T follicular helper cell (primary cell): ENCODE data around the gene ZNF229.
"Not testable (repeated sequence)": the region's sequence is repeated elsewhere in the genome, so short reads cannot be mapped to it uniquely, and the experiment has no call there.

Experiments
- DNase-seq: peaks from one replicate; pipeline ENCODE4 v3.0.0-alpha.2; 2020; ENCODE audit warnings: low read depth
- total RNA-seq, 2 experiments: gene quantifications; one replicate each; lab custom pipeline; 2026; lab: John Stamatoyannopoulos, UW

The ZNF229 gene
- 0.30 to 0.61 reads per million in 2 experiments for total RNA-seq

DNA sequence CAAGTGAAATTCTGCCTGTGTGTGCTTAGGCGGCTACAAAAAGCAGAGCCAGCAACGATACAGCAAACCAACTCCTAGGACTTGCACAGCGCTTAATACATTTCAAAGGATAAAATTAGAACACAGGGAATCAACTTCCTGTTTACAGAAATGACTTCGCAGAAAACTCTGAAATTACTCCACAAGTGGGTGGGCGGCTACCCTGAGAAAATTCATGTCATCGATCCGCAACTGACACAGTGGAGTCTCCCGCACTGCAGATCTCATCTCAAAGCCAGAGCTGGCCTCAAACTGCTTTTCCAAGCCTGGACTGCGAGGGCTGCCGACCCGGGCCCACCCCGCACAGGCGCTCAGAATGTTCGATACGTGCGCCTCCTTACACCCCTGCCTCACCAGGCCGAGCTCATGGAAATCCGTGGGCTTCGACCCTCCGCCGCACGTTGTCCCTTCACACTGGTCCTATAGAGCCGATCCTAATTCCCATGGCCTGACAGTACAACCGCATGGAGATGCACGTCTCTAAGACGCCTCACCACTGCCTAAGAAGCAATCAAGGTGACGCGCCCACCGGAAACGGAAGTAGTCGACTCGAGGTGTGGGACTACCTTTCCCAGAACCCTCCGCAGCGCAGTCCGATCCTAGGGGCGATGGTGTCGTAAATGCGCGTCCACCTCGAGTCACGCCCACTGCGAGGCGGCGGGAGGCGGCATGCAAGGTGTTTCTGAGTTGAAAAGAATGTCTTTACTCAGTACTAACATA is at the start of gene ZNF229:
Gene ZNF229 (minus strand): TSS at position 557 of the 759 bp plus-strand sequence. CDS start 5,625 bp downstream, outside the sequence.
- peak; percentile 43 for DNase-seq

DNA sequence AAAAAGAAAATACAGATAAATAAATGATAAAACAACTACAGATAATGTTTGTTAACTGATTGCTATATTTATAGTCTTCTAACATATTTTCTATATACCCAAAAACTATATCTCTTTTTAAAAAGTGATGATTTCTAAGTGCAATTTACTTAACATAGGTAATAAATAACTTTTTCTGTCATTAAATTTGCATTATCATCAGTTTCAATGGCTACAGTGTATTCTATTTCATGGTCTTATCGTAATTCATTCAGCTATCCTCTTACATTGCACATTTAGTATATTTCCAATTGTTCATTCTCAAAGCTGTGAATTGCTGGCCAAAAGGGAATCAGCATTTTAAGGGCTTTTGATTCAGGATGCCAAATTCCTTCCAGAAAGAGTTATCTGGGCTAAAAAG is 48.4 kb upstream of the ZNF229 start:
- no peak for DNase-seq

DNA sequence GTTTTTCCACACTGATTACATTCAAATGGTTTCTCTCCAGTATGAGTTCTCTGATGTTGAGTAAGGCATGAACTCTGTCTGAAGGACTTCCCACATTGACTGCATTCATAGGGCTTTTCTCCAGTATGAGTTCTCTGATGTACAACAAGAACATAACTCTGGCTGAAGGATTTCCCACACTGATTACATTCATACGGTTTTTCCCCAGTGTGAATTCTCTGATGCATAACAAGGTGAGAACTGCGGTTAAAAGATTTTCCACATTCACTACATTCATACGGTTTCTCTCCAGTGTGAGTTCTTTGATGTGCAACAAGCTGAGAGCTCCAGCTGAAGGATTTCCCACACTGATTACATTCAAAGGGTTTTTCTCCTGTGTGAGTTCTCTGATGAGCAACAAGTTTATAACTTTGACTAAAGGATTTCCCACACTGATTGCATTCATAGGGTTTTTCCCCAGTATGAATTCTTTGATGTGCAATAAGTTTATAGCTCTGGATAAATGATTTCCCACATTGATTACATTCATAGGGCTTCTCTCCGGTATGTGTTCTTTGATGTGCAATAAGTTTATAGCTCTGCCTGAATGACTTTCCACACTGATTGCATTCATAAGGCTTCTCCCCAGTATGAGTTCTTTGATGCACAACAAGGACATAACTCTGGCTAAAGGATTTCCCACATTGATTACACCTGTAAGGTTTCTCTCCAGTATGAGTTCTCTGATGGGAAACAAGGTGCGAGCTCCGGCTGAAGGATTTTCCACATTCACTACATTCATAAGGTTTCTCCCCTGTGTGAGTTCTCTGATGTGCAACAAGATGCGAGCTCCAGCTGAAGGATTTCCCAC is 28.5 kb upstream of the ZNF229 start:
- no peak for DNase-seq

DNA sequence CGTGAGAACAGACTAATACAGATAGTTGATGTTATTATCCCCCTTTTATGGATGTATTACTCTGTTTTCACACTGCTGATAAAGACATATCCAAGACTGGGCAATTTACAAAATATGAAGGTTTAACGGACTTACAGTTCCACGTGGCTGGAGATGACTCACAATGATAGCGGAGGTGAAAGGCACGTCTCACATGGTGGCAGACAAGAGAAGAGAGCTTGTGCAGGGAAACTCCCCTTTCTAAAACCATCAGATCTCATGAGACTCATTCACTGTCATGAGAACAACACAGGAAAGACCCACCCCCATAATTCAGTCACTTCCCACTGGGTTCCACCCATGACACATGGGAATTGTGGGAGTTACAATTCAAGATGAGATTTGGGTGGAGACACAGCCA is 20.5 kb upstream of the ZNF229 start:
- not testable (repeated sequence) for DNase-seq

DNA sequence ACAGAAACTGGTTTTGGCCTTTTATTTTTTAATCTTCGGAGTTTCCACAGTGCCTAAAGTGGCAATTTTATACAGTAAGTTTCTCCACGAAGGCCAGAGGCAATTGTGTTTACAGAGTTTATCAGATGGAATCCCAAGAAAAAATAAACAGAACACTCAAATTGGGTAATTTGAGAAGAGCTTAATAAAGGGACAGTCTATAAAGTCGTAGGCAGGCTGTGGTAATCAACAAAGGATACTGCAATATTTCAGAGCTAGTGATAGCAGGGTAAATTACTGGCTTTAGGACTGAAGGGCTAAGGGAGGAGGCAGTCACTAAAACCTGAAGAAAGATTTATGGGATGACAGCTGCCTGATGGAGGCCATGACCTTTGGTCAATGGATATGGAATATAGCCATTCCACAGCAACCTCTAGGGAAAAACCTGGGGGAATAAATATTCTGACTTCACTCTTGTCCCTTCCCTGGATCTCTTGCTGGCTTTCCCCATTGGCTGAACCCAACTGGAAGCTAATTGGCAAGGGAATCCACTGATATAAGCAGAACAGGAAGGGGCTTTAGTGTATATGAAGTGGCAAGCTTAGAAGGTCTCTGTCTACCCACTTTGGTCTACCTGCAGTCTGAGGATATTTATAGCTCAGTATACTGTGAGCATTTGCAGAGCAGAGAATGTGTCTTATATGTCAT is 14.5 kb upstream of the ZNF229 start:
- not testable (repeated sequence) for DNase-seq

DNA sequence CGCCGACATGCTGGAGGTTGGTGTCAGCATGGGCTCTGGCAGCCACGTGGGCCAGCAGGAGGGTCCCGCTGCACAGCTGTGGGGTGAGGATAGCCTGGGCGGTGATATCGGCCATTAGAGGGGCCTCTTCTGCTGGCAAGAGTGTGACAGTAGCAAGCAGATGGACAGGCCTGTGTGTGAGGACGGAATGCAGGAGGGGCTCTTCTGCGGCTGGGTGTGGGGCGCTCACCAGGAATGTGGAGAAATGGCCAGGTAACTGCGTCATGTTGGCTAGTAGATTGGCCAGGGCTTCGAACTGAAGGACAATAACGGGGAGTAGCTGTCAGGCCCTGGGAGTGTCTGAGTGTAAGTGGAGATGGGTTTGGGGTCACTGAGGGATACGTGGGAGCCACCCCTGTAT is 7.7 kb upstream of the ZNF229 start:
- DNase-seq = not testable (repeated sequence)

DNA sequence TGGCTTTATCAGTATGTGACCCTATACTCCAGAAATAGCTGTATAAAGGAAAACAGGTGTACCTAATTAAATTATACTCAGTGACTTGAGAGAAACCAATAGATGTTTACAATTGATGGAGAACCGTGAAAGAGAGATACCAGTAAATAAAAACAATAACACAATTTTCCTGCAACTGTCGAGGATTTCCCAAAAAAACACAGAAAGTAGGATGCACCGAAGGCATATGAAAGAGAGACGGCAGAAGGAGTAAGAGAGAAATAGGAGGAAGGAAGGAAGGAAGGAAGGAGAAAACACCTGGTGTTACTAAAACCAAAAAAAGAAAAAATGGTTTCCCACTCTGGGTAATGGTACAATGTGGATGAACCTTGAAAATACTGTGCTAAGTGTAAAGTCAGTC is 6.8 kb upstream of the ZNF229 start:
- DNase-seq = no peak

DNA sequence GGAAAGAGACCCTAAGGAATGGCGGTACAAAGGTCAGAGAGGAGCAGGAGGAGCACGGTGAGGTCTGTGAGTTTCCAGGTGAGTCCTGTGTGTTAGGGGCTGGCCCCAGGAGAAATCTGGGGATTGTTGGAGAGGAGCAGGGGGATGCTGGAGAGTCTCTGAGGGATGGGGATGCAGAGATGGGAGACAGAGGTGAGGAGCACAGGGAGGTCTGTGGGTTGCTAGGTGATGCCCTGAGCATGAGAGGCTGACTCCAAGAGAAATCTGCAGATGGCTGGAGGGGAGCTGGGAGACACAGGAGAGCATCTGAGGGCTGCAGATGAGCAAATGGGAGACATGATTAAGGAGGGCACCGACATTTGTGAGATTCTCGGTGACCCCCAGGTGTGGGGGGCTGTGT is 4.1 kb upstream of the ZNF229 start:
- DNase-seq = no peak

DNA sequence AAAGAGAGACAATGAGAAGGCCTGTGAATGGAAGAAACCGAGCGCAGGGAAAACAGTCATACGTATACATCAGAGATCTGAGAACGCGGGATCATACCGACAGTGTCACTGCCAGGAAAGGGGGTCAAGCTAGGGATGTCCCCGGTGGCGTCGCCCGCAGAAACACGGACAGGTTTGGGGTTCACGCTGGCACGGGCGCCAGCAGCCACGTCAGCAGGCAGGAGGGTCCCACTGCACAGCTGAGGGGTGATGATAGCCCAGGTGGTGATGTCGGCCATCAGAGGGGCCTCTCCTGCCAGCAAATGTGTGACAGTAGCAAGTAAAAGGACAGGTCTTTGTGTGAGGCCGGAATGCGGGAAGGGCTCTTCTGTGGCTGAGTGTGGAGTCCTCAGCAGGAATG is 3.4 kb upstream of the ZNF229 start:
- no peak for DNase-seq

DNA sequence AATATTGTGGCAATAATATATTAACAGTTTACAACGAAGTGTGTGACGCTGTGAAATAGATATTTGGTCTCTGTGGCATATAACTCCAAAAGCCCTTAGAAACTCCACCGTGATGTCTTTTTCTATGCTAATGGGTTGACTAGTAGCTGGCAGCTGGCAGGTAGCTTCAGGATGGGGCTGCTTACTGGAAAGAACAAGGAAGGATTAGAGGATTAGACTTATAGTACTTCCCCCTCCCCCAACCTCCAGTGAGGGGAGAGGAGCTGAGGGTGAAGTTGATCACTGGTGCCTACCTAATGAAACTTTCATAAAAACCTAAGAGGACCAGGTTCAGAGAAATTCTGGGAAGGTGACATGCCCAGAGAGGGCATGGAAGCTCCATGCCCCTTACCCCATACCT is 9.8 kb downstream of the ZNF229 start:
- no peak for DNase-seq

DNA sequence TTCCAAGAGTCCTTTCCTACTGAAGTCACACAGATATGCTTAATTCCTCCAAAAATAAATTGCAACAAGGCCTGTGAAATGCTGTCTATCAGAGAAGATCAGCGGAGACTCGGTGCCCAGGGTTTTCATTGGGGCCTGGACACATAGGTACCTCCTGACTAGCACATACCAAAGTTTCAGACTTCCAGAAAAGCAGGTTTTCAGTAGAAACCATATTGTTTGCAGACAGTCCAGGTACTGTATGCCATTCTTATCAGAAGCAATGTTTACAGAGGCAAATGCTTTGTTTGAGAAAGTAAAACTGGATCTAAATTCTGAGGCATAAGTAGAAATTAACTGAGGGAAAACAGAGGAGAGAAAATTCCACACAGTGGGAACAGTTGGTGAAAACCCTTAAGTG is 12.8 kb downstream of the ZNF229 start:
- DNase-seq = no peak

DNA sequence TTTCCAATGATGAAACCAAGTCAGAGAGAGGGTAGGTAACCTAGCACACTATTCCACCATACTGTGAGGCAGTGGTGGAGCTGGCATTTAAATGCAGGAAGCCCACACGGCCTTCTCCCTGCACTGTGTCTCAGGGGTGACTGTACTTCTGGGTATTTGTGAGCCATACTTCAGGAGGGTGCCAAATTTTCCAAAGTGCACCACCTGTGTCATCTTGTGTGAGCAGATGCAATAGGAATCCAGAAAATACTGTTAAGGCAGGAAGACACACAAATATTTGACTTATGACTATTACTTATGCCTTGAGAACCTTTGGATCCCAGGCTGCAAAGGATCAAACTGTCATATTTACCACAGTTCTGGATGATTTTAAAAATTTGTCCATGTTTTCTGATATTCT is 17.3 kb downstream of the ZNF229 start:
- no peak for DNase-seq

DNA sequence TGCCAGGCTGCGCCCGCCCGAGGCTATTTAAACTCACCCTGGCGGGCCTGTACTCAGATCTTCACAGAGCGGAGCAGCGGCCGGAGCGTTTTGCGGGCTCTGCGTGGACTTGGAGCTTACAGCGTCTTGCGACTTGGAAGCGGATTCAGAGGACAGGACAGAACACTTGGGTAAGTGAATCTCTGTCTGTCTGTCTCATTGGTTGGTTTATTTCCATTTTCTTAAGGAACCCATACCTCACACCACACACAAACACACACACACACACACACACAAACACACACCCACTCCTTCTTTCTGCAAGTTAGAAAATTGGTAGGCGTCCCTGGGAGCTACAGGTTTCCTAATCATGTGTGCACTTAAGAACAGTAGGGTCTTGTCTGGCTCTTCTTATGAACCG is 32.7 kb downstream of the ZNF229 start:
- not testable (repeated sequence) for DNase-seq

DNA sequence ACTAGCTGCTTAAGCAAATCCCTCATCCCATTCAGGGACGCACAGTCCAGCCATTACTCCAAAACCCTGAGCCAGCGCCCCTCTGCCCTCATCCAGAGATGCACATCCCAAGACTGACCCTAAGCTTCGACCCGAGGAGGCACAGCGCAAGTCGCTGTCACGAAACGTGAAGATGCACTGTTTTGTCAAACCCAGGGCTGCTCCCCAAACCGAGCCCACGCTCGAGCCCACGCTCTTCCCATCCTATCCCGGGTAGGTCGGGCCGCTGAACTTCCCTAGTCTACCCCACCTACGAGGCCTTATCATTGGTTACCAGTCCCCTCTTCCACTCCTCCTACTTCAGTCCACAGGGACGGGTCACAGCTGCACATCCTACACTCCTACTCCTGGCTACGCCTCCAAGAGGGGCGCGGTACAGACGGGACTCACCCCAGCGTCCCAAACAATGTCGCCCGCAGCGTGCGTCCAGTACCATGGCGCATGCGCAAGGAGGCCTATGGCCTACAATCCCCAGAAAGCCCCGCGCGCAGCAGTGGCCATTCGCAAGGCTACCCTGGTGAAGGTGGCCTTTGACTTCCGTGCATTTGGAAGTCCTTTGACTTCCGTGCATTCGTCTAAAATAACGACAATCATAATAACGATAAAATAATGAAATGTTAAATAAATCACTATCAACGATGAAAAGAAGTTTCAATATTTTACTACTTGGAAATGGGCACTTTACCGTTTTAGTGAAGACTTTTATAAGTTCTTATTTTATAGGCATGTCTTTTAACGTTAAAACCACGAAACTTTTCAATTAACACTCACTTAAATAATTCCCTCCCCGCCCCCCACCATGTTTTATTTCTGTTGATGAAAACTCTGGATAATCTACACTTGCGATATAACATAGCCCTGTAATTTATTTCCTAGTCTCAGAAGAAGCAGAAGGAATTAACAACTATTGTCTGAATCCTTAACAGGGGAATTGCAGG is 46.8 kb downstream of the ZNF229 start, which contains the start of gene ZNF285:
Gene ZNF285 (minus strand): TSS at position 470 of the 977 bp plus-strand sequence. CDS start 4,395 bp downstream, outside the sequence.
- DNase-seq = peak; percentile 36

DNA sequence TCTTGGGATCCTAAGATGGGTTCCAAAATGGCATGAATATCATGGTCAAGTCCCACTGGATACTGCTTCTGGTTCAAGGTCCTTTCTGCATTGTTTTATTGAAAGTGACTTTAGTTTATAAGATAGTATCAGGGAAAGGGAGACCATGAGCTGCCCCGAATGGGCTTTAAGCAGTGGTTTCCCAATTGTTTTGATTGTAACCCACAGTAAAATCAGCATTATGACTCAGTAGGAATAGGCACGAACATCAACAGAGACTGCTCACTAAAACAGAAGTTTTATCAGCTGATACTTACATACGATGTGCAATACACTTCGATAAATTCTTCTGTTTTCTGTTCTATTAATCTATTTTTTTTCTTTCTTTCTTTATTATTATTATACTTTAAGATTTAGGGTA is 59.0 kb downstream of the ZNF229 start:
- not testable (repeated sequence) for DNase-seq
